ENCODE data around the gene EPB41L3.

EPB41L3 gene

DNA sequence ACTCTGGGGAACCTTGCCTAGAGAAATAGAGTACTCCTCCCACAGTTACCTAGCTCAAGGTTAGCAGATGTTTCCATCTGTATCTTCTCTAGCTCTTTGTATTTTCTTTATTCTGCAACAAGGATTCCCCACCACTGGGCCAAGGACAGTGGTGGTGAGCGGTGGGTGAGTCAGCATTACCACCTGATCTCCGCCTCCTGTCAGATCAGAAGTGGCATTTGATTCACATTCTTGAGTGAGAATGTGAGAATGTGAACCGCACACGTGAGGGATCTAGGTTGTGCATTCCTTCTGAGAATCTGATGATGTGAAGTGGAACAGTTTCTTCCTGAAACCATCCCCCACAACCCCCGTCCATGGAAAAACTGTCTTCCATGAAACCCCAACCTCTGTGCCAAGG lies 9.0 kb downstream of the EPB41L3 start:
- no peak for DNase-seq (ENCODE audit: low read depth)
- TF ChIP-seq, protein P1, sequence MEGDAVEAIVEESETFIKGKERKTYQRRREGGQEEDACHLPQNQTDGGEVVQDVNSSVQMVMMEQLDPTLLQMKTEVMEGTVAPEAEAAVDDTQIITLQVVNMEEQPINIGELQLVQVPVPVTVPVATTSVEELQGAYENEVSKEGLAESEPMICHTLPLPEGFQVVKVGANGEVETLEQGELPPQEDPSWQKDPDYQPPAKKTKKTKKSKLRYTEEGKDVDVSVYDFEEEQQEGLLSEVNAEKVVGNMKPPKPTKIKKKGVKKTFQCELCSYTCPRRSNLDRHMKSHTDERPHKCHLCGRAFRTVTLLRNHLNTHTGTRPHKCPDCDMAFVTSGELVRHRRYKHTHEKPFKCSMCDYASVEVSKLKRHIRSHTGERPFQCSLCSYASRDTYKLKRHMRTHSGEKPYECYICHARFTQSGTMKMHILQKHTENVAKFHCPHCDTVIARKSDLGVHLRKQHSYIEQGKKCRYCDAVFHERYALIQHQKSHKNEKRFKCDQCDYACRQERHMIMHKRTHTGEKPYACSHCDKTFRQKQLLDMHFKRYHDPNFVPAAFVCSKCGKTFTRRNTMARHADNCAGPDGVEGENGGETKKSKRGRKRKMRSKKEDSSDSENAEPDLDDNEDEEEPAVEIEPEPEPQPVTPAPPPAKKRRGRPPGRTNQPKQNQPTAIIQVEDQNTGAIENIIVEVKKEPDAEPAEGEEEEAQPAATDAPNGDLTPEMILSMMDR (IDR thresholded peaks at IDR 0.05; ENCODE audit: insufficient read depth, low read depth, low read length, missing control alignments) = no peak
- H3K4me3 ChIP-seq (ENCODE audit: low read depth, low read length) = no peak overlapping the region

DNA sequence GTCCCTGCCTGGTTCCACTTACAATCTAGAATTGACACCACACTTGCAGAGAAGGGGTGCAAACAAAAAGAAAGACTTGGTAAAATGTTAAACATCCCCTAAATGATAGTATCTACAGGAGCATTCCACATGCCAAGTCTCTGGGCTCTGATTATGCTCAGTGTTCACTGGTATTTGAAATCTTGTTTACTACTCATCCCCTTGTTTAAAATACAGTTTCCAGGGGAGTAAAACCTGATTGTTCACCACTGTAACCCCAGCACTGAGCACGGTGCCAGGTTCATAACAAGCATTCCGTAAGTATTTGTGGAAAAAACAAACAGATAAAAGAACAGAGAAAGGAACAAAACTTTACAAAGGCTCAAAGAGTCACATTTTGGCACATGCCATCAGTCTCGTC lies 11.7 kb downstream of the EPB41L3 start:
- TF ChIP-seq, protein P1 (IDR thresholded peaks at IDR 0.05; ENCODE audit: insufficient read depth, low read depth, low read length, missing control alignments) = no peak
- DNase-seq (ENCODE audit: low read depth) = no peak
- no peak overlapping the region for H3K4me3 ChIP-seq (ENCODE audit: low read depth, low read length)

DNA sequence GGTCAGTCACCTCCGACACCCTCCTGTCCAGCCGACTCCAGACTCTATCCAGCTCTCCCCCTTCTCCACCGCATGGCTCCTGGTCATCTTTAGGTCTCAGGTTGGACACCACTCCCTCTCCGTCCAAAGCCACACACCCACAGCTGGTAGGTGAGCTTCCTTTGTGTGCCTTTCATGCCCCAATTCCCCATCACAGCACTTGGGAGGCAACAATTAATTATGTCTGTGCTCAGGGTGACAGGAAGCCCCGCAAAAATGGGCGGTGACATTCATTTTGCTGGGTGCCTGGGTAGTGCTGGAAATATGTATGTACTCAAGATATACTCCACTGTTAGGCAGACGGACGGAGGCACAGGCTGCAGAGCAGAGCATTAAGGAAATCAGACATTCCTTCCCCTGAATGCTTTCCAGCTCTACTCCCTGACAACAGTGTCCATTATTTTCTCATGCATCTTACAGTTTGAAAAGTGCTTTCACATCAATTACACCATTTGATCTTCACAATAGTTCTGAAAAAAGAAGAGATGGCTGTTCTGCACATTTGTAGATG lies 13.1 kb downstream of the EPB41L3 start:
- TF ChIP-seq, protein P1 (IDR thresholded peaks at IDR 0.05; ENCODE audit: insufficient read depth, low read depth, low read length, missing control alignments) = no peak
- no peak for DNase-seq (ENCODE audit: low read depth)
- H3K4me3 ChIP-seq (ENCODE audit: low read depth, low read length) = no peak overlapping the region

DNA sequence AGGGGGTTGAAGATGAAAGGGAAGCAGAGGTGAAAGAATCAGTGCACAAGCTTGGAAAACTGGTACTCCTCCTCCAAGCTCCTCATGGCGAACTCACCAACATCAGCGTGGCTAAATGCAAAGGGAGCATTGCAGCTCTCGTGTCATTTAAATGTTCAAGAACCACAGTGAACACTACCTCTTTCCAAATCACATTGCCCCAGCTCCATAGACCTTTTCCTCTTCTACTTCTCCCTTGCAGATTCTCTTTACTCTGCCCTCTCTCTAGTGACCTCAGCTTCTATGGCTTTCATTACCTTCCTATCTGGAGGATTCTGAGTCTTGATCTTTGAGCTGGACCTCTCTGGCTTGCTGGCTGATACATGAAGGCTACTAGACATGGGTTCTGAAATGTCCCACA lies 14.3 kb downstream of the EPB41L3 start:
- no peak overlapping the region for H3K4me3 ChIP-seq (ENCODE audit: low read depth, low read length)
- no peak for DNase-seq (ENCODE audit: low read depth)
- TF ChIP-seq, protein P1 (IDR thresholded peaks at IDR 0.05; ENCODE audit: insufficient read depth, low read depth, low read length, missing control alignments) = no peak

DNA sequence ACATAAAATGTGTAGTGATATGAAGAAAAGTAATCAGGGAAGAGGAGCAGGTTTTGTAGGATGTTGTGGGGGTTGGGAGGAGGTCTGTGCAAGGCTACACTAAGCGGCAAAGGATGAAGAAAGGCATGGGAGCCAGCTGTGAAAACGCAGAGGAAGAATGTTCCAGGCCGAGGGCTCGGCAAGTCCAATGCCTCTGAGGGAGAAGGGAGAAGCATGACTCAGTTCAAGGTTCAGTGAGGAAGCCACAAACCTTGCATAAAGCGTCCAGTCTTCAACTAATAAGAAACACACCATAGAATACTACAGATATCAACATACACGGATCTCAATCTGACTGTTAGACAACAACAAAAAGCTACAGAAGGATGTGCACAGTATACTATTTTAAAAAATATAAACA lies 16.2 kb downstream of the EPB41L3 start:
- TF ChIP-seq, protein P1 (IDR thresholded peaks at IDR 0.05; ENCODE audit: insufficient read depth, low read depth, low read length, missing control alignments) = no peak
- H3K4me3 ChIP-seq (ENCODE audit: low read depth, low read length) = no peak overlapping the region
- DNase-seq (ENCODE audit: low read depth) = no peak

DNA sequence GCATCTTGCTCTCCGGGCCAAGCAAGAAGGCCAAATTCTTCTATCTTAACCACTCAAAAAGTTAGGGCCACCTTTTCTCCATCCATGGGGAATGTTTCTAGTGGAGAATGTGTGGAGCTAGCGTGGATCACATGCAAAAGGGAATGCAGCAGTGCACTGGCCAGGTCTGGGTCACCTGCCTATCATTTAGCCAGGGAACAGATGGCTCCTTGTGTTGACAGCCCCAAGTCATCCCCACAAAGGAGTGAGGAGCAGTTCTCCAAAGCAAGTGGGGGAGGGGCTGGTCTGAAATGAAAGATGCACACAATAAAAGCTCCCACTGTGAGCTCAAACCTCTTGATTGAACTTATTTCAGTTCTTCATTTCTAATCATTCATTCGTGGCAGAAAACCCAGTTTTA lies 19.1 kb downstream of the EPB41L3 start:
- TF ChIP-seq, protein P1 (IDR thresholded peaks at IDR 0.05; ENCODE audit: insufficient read depth, low read depth, low read length, missing control alignments) = no peak
- DNase-seq (ENCODE audit: low read depth) = no peak
- H3K4me3 ChIP-seq (ENCODE audit: low read depth, low read length) = no peak overlapping the region

DNA sequence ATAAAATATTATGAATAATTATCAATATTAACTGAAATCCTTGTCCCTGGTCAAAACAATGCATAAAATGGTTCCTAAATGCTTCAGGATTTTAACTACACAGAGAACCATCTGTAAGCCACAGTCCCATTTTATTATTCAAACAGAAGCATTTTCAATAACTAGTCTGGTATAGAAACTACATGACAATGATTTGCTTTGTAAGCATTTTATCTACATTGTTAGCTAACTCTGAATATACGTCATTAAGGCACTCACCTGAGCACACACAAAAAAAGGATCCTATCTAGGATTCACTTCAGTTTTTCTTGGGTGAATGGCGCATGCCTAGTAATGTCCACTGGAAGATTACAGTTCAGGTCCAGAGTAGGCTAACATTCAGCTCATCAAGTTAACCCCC lies 22.8 kb downstream of the EPB41L3 start:
- TF ChIP-seq, protein P1 (IDR thresholded peaks at IDR 0.05; ENCODE audit: insufficient read depth, low read depth, low read length, missing control alignments) = no peak
- no peak for DNase-seq (ENCODE audit: low read depth)
- no peak overlapping the region for H3K4me3 ChIP-seq (ENCODE audit: low read depth, low read length)

Data from GM12865 (cell line).